HepG2 (cell line): Measurements from ENCODE around the gene ARHGEF12. TPM values are rescaled to one million over a fixed set of nuclear protein-coding genes. Genes with fewer than 3 reads are reported as not detected.

Source experiments
- ATAC-seq: fragments of 200-7000 bp; cut with Tn5 transposase; 3 replicates; pipeline ENCODE4 v1.9.1; 2020; ENCODE audit warnings: mild to moderate bottlenecking, moderate library complexity
- BruUV-seq: library from RNA; stranded (reverse); fragments of 400-500 nt; replicated peaks from 2 replicates; lab custom pipeline; 2021; lab: Mats Ljungman, UMichigan
- CTCF ChIA-PET: fragments of 300-600 bp; formaldehyde crosslinking; extraction: SDS; loops from one replicate; lab custom pipeline; 2021; ENCODE audit warnings: low total read pairs, inconsistent platforms, low intra/inter-chr PET ratio; lab: Yijun Ruan, JAX
- POLR2A ChIA-PET: fragments of 350-600 bp; sonication (Branson Sonifier 250); formaldehyde crosslinking; loops from one replicate; lab custom pipeline; 2020; ENCODE audit warnings: antibody characterized with exemption, inconsistent platforms; lab: Yijun Ruan, JAX
- DNase-seq: peaks from one replicate; pipeline ENCODE4 v3.0.0-alpha.2; 2015; ENCODE audit warnings: low spot score
- FAIRE-seq: peaks from 3 replicates; lab custom pipeline; 2011; peaks lifted over from hg19 to GRCh38; lab: Jason Lieb, UNC
- H2AFZ ChIP-seq: one replicate; pipeline ENCODE4 v1.6.1; 2011; ENCODE audit warnings: low read length, inconsistent platforms
- H3K27ac ChIP-seq: fragments of 300-600 bp; 3 replicates; pipeline ENCODE4 v1.8.0; 2011; ENCODE audit warnings: mixed run types, mild to moderate bottlenecking, mixed read lengths, low read length, inconsistent platforms; ENCODE audit not compliant: insufficient read depth; ENCODE audit errors: extremely low read length
- H3K27me3 ChIP-seq, 2 experiments: fragments of 200-600 bp in 1 of 2; 2 replicates in 1 of 2; 3 replicates in 1 of 2; pipeline versions ENCODE4 v1.6.0 to v1.8.0; 2011; ENCODE audit warnings: low read length in 2 of 2, mild to moderate bottlenecking in 2 of 2, moderate library complexity in 2 of 2, inconsistent platforms in 1 of 2; ENCODE audit not compliant: insufficient read depth in 2 of 2, control insufficient read depth in 1 of 2
- H3K36me3 ChIP-seq, 2 experiments: fragments of 200-600 bp in 1 of 2; replicated peaks in 1 of 2; 2 replicates in 1 of 2; 3 replicates in 1 of 2; pipeline versions ENCODE4 v1.5.1 to v1.8.0; 2011; ENCODE audit warnings: low read length in 2 of 2, inconsistent platforms in 1 of 2; ENCODE audit not compliant: insufficient read depth in 2 of 2, control insufficient read depth in 1 of 2
- H3K4me1 ChIP-seq: 2 replicates; pipeline ENCODE4 v1.5.1; 2012; ENCODE audit warnings: low read length, inconsistent platforms; ENCODE audit not compliant: insufficient read depth
- H3K4me2 ChIP-seq: 2 replicates; pipeline ENCODE4 v1.6.0; 2011; ENCODE audit warnings: low read depth, low read length, inconsistent platforms
- H3K4me3 ChIP-seq, 3 experiments: fragments of 200-600 bp in 1 of 3; sonication (generic), shearing (Covaris generic) in 1 of 3; replicated peaks in 1 of 3; 2 replicates each; pipeline ENCODE4 v1.5.1; 2011 to 2016; ENCODE audit warnings: low read length in 3 of 3, inconsistent platforms in 2 of 3, low read depth in 2 of 3, mild to moderate bottlenecking in 2 of 3, control low read depth in 1 of 3, mixed read lengths in 1 of 3; ENCODE audit not compliant: insufficient read depth in 1 of 3
- H3K79me2 ChIP-seq: one replicate; pipeline ENCODE4 v1.6.1; 2011; ENCODE audit warnings: low read length, inconsistent platforms; ENCODE audit not compliant: insufficient read depth
- H3K9ac ChIP-seq: 2 replicates; pipeline ENCODE4 v1.6.0; 2011; ENCODE audit warnings: mild to moderate bottlenecking, low read depth, low read length, inconsistent platforms; ENCODE audit not compliant: insufficient read depth
- H3K9me3 ChIP-seq: 2 replicates; pipeline ENCODE4 v1.5.1; 2012; ENCODE audit warnings: mild to moderate bottlenecking, low read length
- H4K20me1 ChIP-seq: 2 replicates; pipeline ENCODE4 v1.6.0; 2011; ENCODE audit warnings: inconsistent platforms, mild to moderate bottlenecking, low read length, moderate library complexity; ENCODE audit not compliant: insufficient read depth
- ATF6 ChIP-seq: sonication (generic); formaldehyde crosslinking; conservative IDR thresholded peaks from 2 replicates; pipeline ENCODE4 v1.4.0; 2020; ENCODE audit warnings: missing genetic modification reagents
- CENPX ChIP-seq: sonication (generic); formaldehyde crosslinking; IDR thresholded peaks from 2 replicates; pipeline ENCODE4 v1.9.0; 2021; ENCODE audit warnings: mild to moderate bottlenecking, missing genetic modification reagents, moderate library complexity
- ETV5 ChIP-seq: IDR thresholded peaks from 2 replicates; pipeline ENCODE4 v1.6.1; 2018; ENCODE audit warnings: missing biosample characterization, missing genetic modification reagents, inconsistent platforms, borderline replicate concordance
- GATA4 ChIP-seq: sonication (generic); IDR thresholded peaks from 2 replicates; pipeline ENCODE4 v1.6.1; 2016; ENCODE audit warnings: antibody characterized with exemption, low read depth, borderline replicate concordance
- ISX ChIP-seq: sonication (generic); formaldehyde crosslinking; conservative IDR thresholded peaks from 2 replicates; pipeline ENCODE4 v1.5.0; 2020; ENCODE audit warnings: missing genetic modification reagents
- TEAD3 ChIP-seq: optimal IDR thresholded peaks from 2 replicates; pipeline ENCODE3; 2016; ENCODE audit warnings: borderline replicate concordance
- ZBTB34 ChIP-seq: sonication (generic); formaldehyde crosslinking; IDR thresholded peaks from 2 replicates; pipeline ENCODE4 v1.8.0; 2022; ENCODE audit warnings: mild to moderate bottlenecking, missing genetic modification reagents
- ZBTB37 ChIP-seq: sonication (generic); formaldehyde crosslinking; IDR thresholded peaks from 2 replicates; pipeline ENCODE4 v1.4.0; 2020; ENCODE audit warnings: mild to moderate bottlenecking, missing genetic modification reagents
- ZFYVE20 ChIP-seq: sonication (generic); formaldehyde crosslinking; IDR thresholded peaks from 2 replicates; pipeline ENCODE4 v1.8.0; 2023; ENCODE audit warnings: low read depth, mild to moderate bottlenecking, moderate library complexity, missing genetic modification reagents, borderline replicate concordance
- ZNF20 ChIP-seq: sonication (generic); formaldehyde crosslinking; IDR thresholded peaks from 2 replicates; pipeline ENCODE4 v1.4.0; 2020; ENCODE audit warnings: mild to moderate bottlenecking, moderate library complexity, missing genetic modification reagents
- ZNF225 ChIP-seq: sonication (generic); formaldehyde crosslinking; IDR thresholded peaks from 2 replicates; pipeline ENCODE4 v1.4.0; 2020; ENCODE audit warnings: mild to moderate bottlenecking, missing genetic modification reagents
- WGBS: methylation state at CpG from one replicate; pipeline ENCODE4 v1.1.6; 2017; ENCODE audit warnings: low lambda C conversion rate; 5-methylcytosine and 5-hydroxymethylcytosine counted together
- in situ Hi-C: cut with HindIII; loops from 2 replicates; pipeline ENCODE4 v1.10.0; 2017; ENCODE audit warnings: low pct_unique_long_range_greater_than_20kb; ENCODE audit not compliant: extremely low pct_ligation_motif_present
- intact Hi-C: fragments of 100-400 bp; cut with micrococcal nuclease; formaldehyde crosslinking; loops from one replicate; pipeline ENCODE4 v1.10.0; 2022; ENCODE audit not compliant: unreplicated experiment
- polyA plus RNA-seq, 8 experiments: library from polyadenylated mRNA; depleted of rRNA in 3 of 8; stranded (reverse) in 7 of 8; unstranded in 1 of 8; fragments of >200 nt; fragmentation: Illumina TruSeq in 4 of 8; extraction: Trizol in 4 of 8; gene quantifications; 2 replicates each; pipeline versions ENCODE4 v1.2.1 to v1.2.3, GENCODE V29; 2011 to 2016; ENCODE audit warnings: low read depth in 4 of 8, missing spikeins in 1 of 8, mixed read lengths in 1 of 8; ENCODE audit not compliant: insufficient read depth in 1 of 8
- total RNA-seq, 5 experiments: library from RNA; depleted of rRNA; stranded (reverse); fragments of >200 nt; fragmentation: Illumina TruSeq; extraction: Trizol; gene quantifications; 2 replicates each; pipeline ENCODE4 v1.2.3, GENCODE V29; 2016; ENCODE audit warnings: low read depth in 1 of 5

Gene ARHGEF12
- total and polyA plus RNA-seq, 2 of the 13 experiments (the other 11 are each of a cell fraction or from before 2014, with no cell fraction given): 17.9 to 54.4 TPM

GRCh38 chr11:120509346-120510053, 173.3 kb downstream of the ARHGEF12 start:
- no peak overlapping the region for H3K4me3 ChIP-seq
- intact Hi-C loops (loop anchor here (2.0 to 10.0 kb wide), 3 partner anchors 295 to 603 kb away; no protein-coding TSS in a partner anchor), in situ Hi-C loops (loop anchor here (5.0 to 10.0 kb wide), 3 partner anchors 178 to 443 kb away; no protein-coding TSS in a partner anchor)
- H3K27me3 ChIP-seq: peaks cover 2 to 65% of the 10 kb centered on the region in 2 experiments
- no peaks in the 10 kb centered on the region for H4K20me1 ChIP-seq
- ATAC-seq (no peak), FAIRE-seq (no peak), DNase-seq (no peak)
- no peak overlapping the region for H3K4me2 ChIP-seq
- WGBS: 29% methylated on average over 7 of the region's 7 CpGs
- H3K36me3 ChIP-seq: no peaks in the 10 kb centered on the region
- no TSS peak for BruUV-seq
- peaks cover 13% of the 10 kb centered on the region for H3K4me1 ChIP-seq
- no peak overlapping the region for H3K27ac ChIP-seq
- TF ChIP-seq ZNF225: no peak
- no peak for TF ChIP-seq ETV5 (CRISPR knock-in tag)
- no peak for TF ChIP-seq ISX
- TF ChIP-seq ATF6 (CRISPR knock-in tag): no peak
- TF ChIP-seq ZFYVE20 (CRISPR knock-in tag): no peak
- no peak for TF ChIP-seq ZBTB37 (CRISPR knock-in tag)
- no peak for TF ChIP-seq ZNF20
- no peak for TF ChIP-seq ZBTB34 (CRISPR knock-in tag)
- no peak for TF ChIP-seq TEAD3 (CRISPR knock-in tag)
- no peak for TF ChIP-seq GATA4
- TF ChIP-seq CENPX (CRISPR knock-in tag): no peak
- H3K9me3 ChIP-seq: no peaks in the 10 kb centered on the region
- H3K79me2 ChIP-seq: no peaks in the 10 kb centered on the region
- no peak overlapping the region for H3K9ac ChIP-seq
- ChIA-PET POLR2A (no interaction called here), CTCF (interaction anchor here (3.2 kb wide), 1 partner anchor 175 kb away, joined by 33 read pairs; no protein-coding TSS in a partner anchor)
- H2AFZ ChIP-seq: no peak overlapping the region
